Karpas-422 (cell line): Measurements from ENCODE around the gene PARP9. TPM values are rescaled to one million over a fixed set of nuclear protein-coding genes. Genes with fewer than 3 reads are reported as not detected.
"Not testable (repeated sequence)": the region's sequence is repeated elsewhere in the genome, so short reads cannot be mapped to it uniquely, and the experiment has no call there.

Source experiments
- DNase-seq: peaks from one replicate; pipeline ENCODE4 v3.0.0-alpha.2; 2015
- H2AFZ ChIP-seq: fragments of 200-600 bp; sonication (generic); 2 replicates; pipeline ENCODE4 v1.6.1; 2014; ENCODE audit warnings: antibody characterized with exemption, low read length, mixed read lengths
- H3K27ac ChIP-seq: fragments of 200-600 bp; sonication (generic); 2 replicates; pipeline ENCODE4 v1.5.1; 2014; ENCODE audit warnings: mild to moderate bottlenecking, low read length, moderate library complexity
- H3K27me3 ChIP-seq: fragments of 200-600 bp; sonication (generic); 2 replicates; pipeline ENCODE4 v1.6.1; 2014; ENCODE audit warnings: low read length, mixed read lengths
- H3K36me3 ChIP-seq: fragments of 200-600 bp; sonication (generic); 2 replicates; pipeline ENCODE4 v1.6.1; 2014; ENCODE audit warnings: low read length, mixed read lengths; ENCODE audit not compliant: insufficient read depth
- H3K4me1 ChIP-seq: fragments of 200-600 bp; sonication (generic); 2 replicates; pipeline ENCODE4 v1.6.1; 2014; ENCODE audit warnings: mild to moderate bottlenecking, low read length, mixed read lengths
- H3K4me2 ChIP-seq: fragments of 200-600 bp; sonication (generic); 2 replicates; pipeline ENCODE4 v1.6.1; 2014; ENCODE audit warnings: low read length, low read depth, mild to moderate bottlenecking; ENCODE audit not compliant: poor library complexity, severe bottlenecking
- H3K4me3 ChIP-seq: fragments of 200-600 bp; sonication (generic); 2 replicates; pipeline ENCODE4 v1.5.1; 2014; ENCODE audit warnings: mild to moderate bottlenecking, antibody characterized with exemption, low read length, mixed read lengths
- H3K79me2 ChIP-seq: fragments of 200-600 bp; sonication (generic); 2 replicates; pipeline ENCODE4 v1.6.1; 2014; ENCODE audit warnings: mild to moderate bottlenecking, low read length, mixed read lengths
- H3K9ac ChIP-seq: fragments of 200-600 bp; sonication (generic); 2 replicates; pipeline ENCODE4 v1.6.0; 2014; ENCODE audit warnings: low read length
- H3K9me2 ChIP-seq: fragments of 200-600 bp; sonication (generic), shearing (Covaris generic); replicated peaks from 2 replicates; pipeline ENCODE4 v1.6.0; 2014; ENCODE audit warnings: mild to moderate bottlenecking, low read length, moderate library complexity; ENCODE audit not compliant: insufficient read depth
- H3K9me3 ChIP-seq: fragments of 300-700, 200-600 bp; sonication (generic); 2 replicates; pipeline ENCODE4 v1.6.1; 2014; ENCODE audit warnings: low read length, mixed read lengths
- H4K20me1 ChIP-seq: fragments of 200-600 bp; sonication (generic); 2 replicates; pipeline ENCODE4 v1.6.1; 2014; ENCODE audit warnings: mild to moderate bottlenecking, antibody characterized with exemption, low read length, low read depth; ENCODE audit not compliant: insufficient read depth
- total RNA-seq: library from RNA; depleted of rRNA; stranded (reverse); fragments of >200 nt; shearing (Covaris generic); gene quantifications from 2 replicates; pipeline ENCODE4 v1.2.3, GENCODE V29; 2014; ENCODE audit warnings: low replicate concordance

Gene PARP9
- total RNA-seq, 1 experiment from 2014 or later = 24.4 TPM

GRCh38 chr3:122515020-122515468, 49.1 kb downstream of the PARP9 start:
- Histone ChIP-seq H3K27me3 (no peaks in the 10 kb centered on the region), H4K20me1 (peaks cover 32% of the 10 kb centered on the region), H3K9ac (peak overlapping the region; percentile 86), H3K36me3 (peaks cover 27% of the 10 kb centered on the region; the same call in 1 of the 2 replicates), H2AFZ (peak overlapping the region; percentile 85), H3K79me2 (peaks cover 42% of the 10 kb centered on the region), H3K27ac (no peak overlapping the region), H3K9me2 (no peaks in the 10 kb centered on the region), H3K4me1 (peaks cover 26% of the 10 kb centered on the region), H3K4me2 (peak overlapping the region; percentile 85), H3K4me3 (peak overlapping the region; percentile 82), H3K9me3 (no peaks in the 10 kb centered on the region)
- DNase-seq = no peak

- no peaks in the 10 kb centered on the region for H3K9me3 ChIP-seq
- H3K27me3 ChIP-seq = no peaks in the 10 kb centered on the region
These were observed 49.7 kb downstream of the PARP9 start, which contains the start of gene KPNA1 for GRCh38 chr3:122514123-122515019. Gene KPNA1 (minus strand): TSS chr3:122514939. CDS start chr3:122496565, 18,374 bp downstream.

GRCh38 chr3:122513386-122514122, 50.5 kb downstream of the PARP9 start:
- Histone ChIP-seq H3K4me3 (peak overlapping the region; percentile 82), H3K9me2 (no peaks in the 10 kb centered on the region), H2AFZ (no peak overlapping the region), H3K27me3 (no peaks in the 10 kb centered on the region), H3K4me2 (peak overlapping the region; percentile 85), H3K36me3 (peaks cover 27% of the 10 kb centered on the region; the same call in 1 of the 2 replicates), H3K4me1 (peaks cover 18% of the 10 kb centered on the region), H4K20me1 (peaks cover 32% of the 10 kb centered on the region), H3K79me2 (peaks cover 57% of the 10 kb centered on the region), H3K27ac (0 out of 2 replicates have a peak overlapping the region, but pooled peaks have one; percentile 76), H3K9ac (peak overlapping the region; percentile 86), H3K9me3 (no peaks in the 10 kb centered on the region)
- DNase-seq = no peak

More at GRCh38 chr3:122514123-122515019, 49.7 kb downstream of the PARP9 start, which contains the start of gene KPNA1:
- Histone ChIP-seq H4K20me1 (peaks cover 32% of the 10 kb centered on the region), H3K9ac (peak within 1 kb of the TSS; percentile 86), H3K4me2 (peak within 1 kb of the TSS; percentile 85), H3K9me2 (no peaks in the 10 kb centered on the region), H3K4me1 (peaks cover 26% of the 10 kb centered on the region), H3K27ac (peak within 1 kb of the TSS; percentile 76), H3K79me2 (peaks cover 48% of the 10 kb centered on the region), H3K36me3 (peaks cover 27% of the 10 kb centered on the region; the same call in 1 of the 2 replicates), H2AFZ (peak within 1 kb of the TSS; percentile 85), H3K4me3 (peak within 1 kb of the TSS; percentile 82)
- DNase-seq = peak; percentile 96

- H3K27me3 ChIP-seq = no peaks in the 10 kb centered on the region
- no peak overlapping the region for H2AFZ ChIP-seq
- no peaks in the 10 kb centered on the region for H3K9me2 ChIP-seq
- no peak overlapping the region for H3K9ac ChIP-seq
- H3K9me3 ChIP-seq = no peaks in the 10 kb centered on the region
- H3K36me3 ChIP-seq = peaks cover 37% of the 10 kb centered on the region
- no peak overlapping the region for H3K27ac ChIP-seq
- peaks cover 32% of the 10 kb centered on the region for H4K20me1 ChIP-seq
- DNase-seq = no peak
- H3K4me1 ChIP-seq = peaks cover 16% of the 10 kb centered on the region
- H3K4me3 ChIP-seq = no peak overlapping the region
- H3K4me2 ChIP-seq = no peak overlapping the region
- peaks cover 69% of the 10 kb centered on the region for H3K79me2 ChIP-seq
These were observed 51.8 kb downstream of the PARP9 start for GRCh38 chr3:122512284-122512683.

- Histone ChIP-seq H3K79me2 (peaks cover 82% of the 10 kb centered on the region), H2AFZ (no peak overlapping the region), H3K27me3 (no peaks in the 10 kb centered on the region), H3K4me1 (peaks cover 16% of the 10 kb centered on the region), H3K9ac (no peak overlapping the region), H3K27ac (no peak overlapping the region), H3K4me2 (no peak overlapping the region), H3K9me2 (no peaks in the 10 kb centered on the region), H3K9me3 (no peaks in the 10 kb centered on the region), H3K36me3 (peaks cover 41% of the 10 kb centered on the region), H3K4me3 (no peak overlapping the region), H4K20me1 (peaks cover 32% of the 10 kb centered on the region)
- no peak for DNase-seq
These were observed 53.1 kb downstream of the PARP9 start for GRCh38 chr3:122510878-122511535.

GRCh38 chr3:122508944-122509343, 55.2 kb downstream of the PARP9 start:
- not testable (repeated sequence) for H3K9me3 ChIP-seq, H2AFZ ChIP-seq, H3K9ac ChIP-seq, H3K27ac ChIP-seq, H3K9me2 ChIP-seq, DNase-seq, H3K27me3 ChIP-seq, H3K4me3 ChIP-seq, H3K4me2 ChIP-seq
- H4K20me1 ChIP-seq = peaks cover 44% of the 10 kb centered on the region
- peaks cover 45% of the 10 kb centered on the region for H3K36me3 ChIP-seq
- H3K4me1 ChIP-seq = peaks cover 13% of the 10 kb centered on the region
- H3K79me2 ChIP-seq = peaks cover 100% of the 10 kb centered on the region

- no peaks in the 10 kb centered on the region for H3K9me3 ChIP-seq
- peaks cover 7% of the 10 kb centered on the region for H3K4me1 ChIP-seq
- no peak overlapping the region for H3K27ac ChIP-seq
- H3K9me2 ChIP-seq = no peaks in the 10 kb centered on the region
- H3K36me3 ChIP-seq = peaks cover 45% of the 10 kb centered on the region
- no peak overlapping the region for H3K4me3 ChIP-seq
- H3K9ac ChIP-seq = no peak overlapping the region
- no peak overlapping the region for H2AFZ ChIP-seq
- no peak overlapping the region for H3K4me2 ChIP-seq
- H4K20me1 ChIP-seq = peaks cover 41% of the 10 kb centered on the region
- H3K27me3 ChIP-seq = no peaks in the 10 kb centered on the region
- H3K79me2 ChIP-seq = peaks cover 100% of the 10 kb centered on the region
- no peak for DNase-seq
These were observed 55.8 kb downstream of the PARP9 start for GRCh38 chr3:122508135-122508914.
